Measurements from ENCODE around the gene CLCN7. TPM values are rescaled to one million over a fixed set of nuclear protein-coding genes. Genes with fewer than 3 reads are reported as not detected.

CLCN7 gene
- total and polyA plus RNA-seq, 2 of the 13 experiments (the other 11 are each of a cell fraction or from before 2014, with no cell fraction given): 24.6 to 25.1 TPM

- TF ChIP-seq ARID5B (CRISPR knock-in tag; IDR thresholded peaks at IDR 0.05) (peak; percentile 61), ZNF564 (CRISPR knock-in tag; IDR thresholded peaks at IDR 0.05) (peak; percentile 89), TEAD2 (CRISPR knock-in tag; IDR thresholded peaks at IDR 0.05) (peak; percentile 95; the same call in 1 of the 2 replicates), TBX3 (IDR thresholded peaks at IDR 0.05; ENCODE audit: borderline replicate concordance) (no peak), LCORL (IDR thresholded peaks at IDR 0.05) (no peak), LCORL (CRISPR knock-in tag; IDR thresholded peaks at IDR 0.05) (0 out of 2 replicates have a peak, but pooled peaks have one; percentile 4), RAD21 (CRISPR knock-in tag; IDR thresholded peaks at IDR 0.05) (peak; percentile 42; the same call in 1 of the 2 replicates), KLF13 (CRISPR knock-in tag; IDR thresholded peaks at IDR 0.05) (no peak), TBX2 (CRISPR knock-in tag; IDR thresholded peaks at IDR 0.05; ENCODE audit: borderline replicate concordance) (0 out of 2 replicates have a peak, but pooled peaks have one; percentile 68), SIX1 (CRISPR knock-in tag; IDR thresholded peaks at IDR 0.05; ENCODE audit: borderline replicate concordance) (no peak), U2AF2 (IDR thresholded peaks at IDR 0.05; ENCODE audit: low read depth, low read length) (peak; percentile 69; the same call in 1 of the 2 replicates), ONECUT2 (CRISPR knock-in tag; IDR thresholded peaks at IDR 0.05) (no peak), ZNF260 (CRISPR knock-in tag; IDR thresholded peaks at IDR 0.05; ENCODE audit: borderline replicate concordance, low read depth) (no peak), BORCS8-MEF2B (CRISPR knock-in tag; IDR thresholded peaks at IDR 0.05) (peak; percentile 69; the same call in 1 of the 2 replicates), NFATC3 (CRISPR knock-in tag; IDR thresholded peaks at IDR 0.05) (no peak), ZNF335 (CRISPR knock-in tag; IDR thresholded peaks at IDR 0.05) (peak; percentile 69), GABPA (IDR thresholded peaks at IDR 0.05; ENCODE audit: low read depth, low read length) (no peak), GABPA (CRISPR knock-in tag; IDR thresholded peaks at IDR 0.05; ENCODE audit: low read depth) (no peak), ZMYM4 (CRISPR knock-in tag; IDR thresholded peaks at IDR 0.05) (peak; percentile 76), XBP1 (CRISPR knock-in tag; IDR thresholded peaks at IDR 0.05) (peak; percentile 78; the same call in 1 of the 2 replicates)
- TF ChIP-seq, protein P1, sequence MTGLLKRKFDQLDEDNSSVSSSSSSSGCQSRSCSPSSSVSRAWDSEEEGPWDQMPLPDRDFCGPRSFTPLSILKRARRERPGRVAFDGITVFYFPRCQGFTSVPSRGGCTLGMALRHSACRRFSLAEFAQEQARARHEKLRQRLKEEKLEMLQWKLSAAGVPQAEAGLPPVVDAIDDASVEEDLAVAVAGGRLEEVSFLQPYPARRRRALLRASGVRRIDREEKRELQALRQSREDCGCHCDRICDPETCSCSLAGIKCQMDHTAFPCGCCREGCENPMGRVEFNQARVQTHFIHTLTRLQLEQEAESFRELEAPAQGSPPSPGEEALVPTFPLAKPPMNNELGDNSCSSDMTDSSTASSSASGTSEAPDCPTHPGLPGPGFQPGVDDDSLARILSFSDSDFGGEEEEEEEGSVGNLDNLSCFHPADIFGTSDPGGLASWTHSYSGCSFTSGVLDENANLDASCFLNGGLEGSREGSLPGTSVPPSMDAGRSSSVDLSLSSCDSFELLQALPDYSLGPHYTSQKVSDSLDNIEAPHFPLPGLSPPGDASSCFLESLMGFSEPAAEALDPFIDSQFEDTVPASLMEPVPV (CRISPR knock-in tag; IDR thresholded peaks at IDR 0.05): peak; percentile 91; the same call in 1 of the 2 replicates
- TF ChIP-seq, protein P2, sequence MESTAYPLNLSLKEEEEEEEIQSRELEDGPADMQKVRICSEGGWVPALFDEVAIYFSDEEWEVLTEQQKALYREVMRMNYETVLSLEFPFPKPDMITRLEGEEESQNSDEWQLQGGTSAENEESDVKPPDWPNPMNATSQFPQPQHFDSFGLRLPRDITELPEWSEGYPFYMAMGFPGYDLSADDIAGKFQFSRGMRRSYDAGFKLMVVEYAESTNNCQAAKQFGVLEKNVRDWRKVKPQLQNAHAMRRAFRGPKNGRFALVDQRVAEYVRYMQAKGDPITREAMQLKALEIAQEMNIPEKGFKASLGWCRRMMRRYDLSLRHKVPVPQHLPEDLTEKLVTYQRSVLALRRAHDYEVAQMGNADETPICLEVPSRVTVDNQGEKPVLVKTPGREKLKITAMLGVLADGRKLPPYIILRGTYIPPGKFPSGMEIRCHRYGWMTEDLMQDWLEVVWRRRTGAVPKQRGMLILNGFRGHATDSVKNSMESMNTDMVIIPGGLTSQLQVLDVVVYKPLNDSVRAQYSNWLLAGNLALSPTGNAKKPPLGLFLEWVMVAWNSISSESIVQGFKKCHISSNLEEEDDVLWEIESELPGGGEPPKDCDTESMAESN (CRISPR knock-in tag; conservative IDR thresholded peaks at IDR 0.05): peak; percentile 87
These were observed at the start of gene CLCN7 (continued) for GRCh38 chr16:1474796-1475551.
